H1 (cell line): ENCODE data around the gene SOX2. TPM values are rescaled to one million over a fixed set of nuclear protein-coding genes. Genes with fewer than 3 reads are reported as not detected.

Source experiments
- CTCF ChIA-PET: fragments of 300-600 bp; sonication (Branson Sonifier 250); formaldehyde crosslinking; loops from one replicate; lab custom pipeline; 2021; ENCODE audit not compliant: partially characterized antibody; lab: Charles Lee
- POLR2A ChIA-PET: fragments of 300-600 bp; sonication (Branson Sonifier 250); formaldehyde crosslinking; loops from one replicate; lab custom pipeline; 2021; ENCODE audit warnings: inconsistent platforms; ENCODE audit not compliant: partially characterized antibody; lab: Charles Lee
- DNase-seq, 2 experiments: peaks; one replicate each; pipeline versions ENCODE4 v3.0.0 to v3.0.0-alpha.2; 2010 to 2022; ENCODE audit warnings: low spot score in 2 of 2, low read depth in 1 of 2, mixed read lengths in 1 of 2
- FAIRE-seq: peaks from 2 replicates; lab custom pipeline; 2011; peaks lifted over from hg19 to GRCh38; lab: Jason Lieb, UNC
- H2AFZ ChIP-seq: 2 replicates; pipeline ENCODE4 v1.8.1; 2012; ENCODE audit warnings: low read length, inconsistent platforms
- H2AK5ac ChIP-seq: 2 replicates; pipeline ENCODE4 v1.6.1; 2013; ENCODE audit warnings: low read depth, low read length
- H2BK120ac ChIP-seq: replicated peaks from 2 replicates; pipeline ENCODE3; 2013; ENCODE audit warnings: low read depth, low read length, inconsistent platforms
- H2BK12ac ChIP-seq: 2 replicates; pipeline ENCODE4 v1.6.1; 2013; ENCODE audit warnings: low read depth, low read length
- H2BK15ac ChIP-seq: 2 replicates; pipeline ENCODE4 v1.6.1; 2013; ENCODE audit warnings: low read length
- H2BK20ac ChIP-seq: 2 replicates; pipeline ENCODE4 v1.6.1; 2013; ENCODE audit warnings: low read length
- H2BK5ac ChIP-seq: 2 replicates; pipeline ENCODE4 v1.6.1; 2013; ENCODE audit warnings: low read depth, low read length
- H3K14ac ChIP-seq: 2 replicates; pipeline ENCODE4 v1.6.1; 2013; ENCODE audit warnings: inconsistent platforms; ENCODE audit not compliant: insufficient read length
- H3K18ac ChIP-seq: 2 replicates; pipeline ENCODE4 v1.6.1; 2013; ENCODE audit warnings: low read length; ENCODE audit errors: extremely low read depth
- H3K23ac ChIP-seq: 2 replicates; pipeline ENCODE4 v1.6.1; 2013; ENCODE audit warnings: inconsistent platforms; ENCODE audit not compliant: insufficient read length
- H3K23me2 ChIP-seq: 2 replicates; pipeline ENCODE4 v1.6.1; 2013; ENCODE audit warnings: low read depth, low read length
- H3K27ac ChIP-seq: 2 replicates; pipeline ENCODE4 v1.6.1; 2011; ENCODE audit warnings: low read depth, low read length, inconsistent platforms
- H3K27me3 ChIP-seq, 4 experiments: replicated peaks in 1 of 4; 1 replicate in 1 of 4; 2 replicates in 3 of 4; pipeline versions ENCODE4 v1.6.1 to v1.8.1; 2011 to 2013; ENCODE audit warnings: low read length in 3 of 4, mild to moderate bottlenecking in 3 of 4, inconsistent platforms in 2 of 4, mixed read lengths in 2 of 4, moderate library complexity in 1 of 4; ENCODE audit not compliant: control insufficient read depth in 3 of 4, insufficient read depth in 3 of 4; ENCODE audit errors: extremely low read depth in 1 of 4
- H3K36me3 ChIP-seq, 4 experiments: 2 replicates each; pipeline versions ENCODE4 v1.6.1 to v1.8.1; 2011 to 2013; ENCODE audit warnings: mild to moderate bottlenecking in 4 of 4, low read length in 3 of 4, moderate library complexity in 2 of 4, control low read depth in 1 of 4, inconsistent platforms in 1 of 4; ENCODE audit not compliant: insufficient read depth in 4 of 4, control insufficient read depth in 2 of 4
- H3K4ac ChIP-seq: replicated peaks from 2 replicates; pipeline ENCODE3; 2013; ENCODE audit warnings: low read length, low read depth, mixed read lengths, inconsistent platforms; ENCODE audit not compliant: insufficient read length
- H3K4me1 ChIP-seq, 4 experiments: replicated peaks in 1 of 4; 1 replicate in 1 of 4; 2 replicates in 3 of 4; pipeline versions ENCODE4 v1.6.1 to v1.8.1; 2011 to 2013; ENCODE audit warnings: low read length in 3 of 4, inconsistent platforms in 2 of 4, mixed read lengths in 1 of 4; ENCODE audit not compliant: insufficient read depth in 4 of 4, control insufficient read depth in 3 of 4
- H3K4me2 ChIP-seq, 2 experiments: 2 replicates each; pipeline versions ENCODE4 v1.6.1 to v1.8.1; 2011 to 2013; ENCODE audit warnings: low read depth in 2 of 2, low read length in 2 of 2, control low read depth in 1 of 2, inconsistent platforms in 1 of 2, mild to moderate bottlenecking in 1 of 2; ENCODE audit not compliant: insufficient read depth in 1 of 2
- H3K4me3 ChIP-seq, 4 experiments: fragments of 200-600, 300-600 bp in 1 of 4; sonication (generic), shearing (Covaris generic), sonication (Bioruptor Twin) in 1 of 4; 2 replicates each; pipeline versions ENCODE4 v1.5.1 to v1.8.1; 2011 to 2016; ENCODE audit warnings: low read length in 4 of 4, low read depth in 3 of 4, control low read depth in 2 of 4, inconsistent platforms in 2 of 4, mild to moderate bottlenecking in 2 of 4, mixed read lengths in 1 of 4, moderate library complexity in 1 of 4; ENCODE audit not compliant: insufficient read depth in 2 of 4; ENCODE audit errors: extremely low read depth in 1 of 4
- H3K56ac ChIP-seq: replicated peaks from 2 replicates; pipeline ENCODE3; 2013; ENCODE audit warnings: low read depth, mild to moderate bottlenecking, mixed read lengths, low read length, inconsistent platforms; ENCODE audit not compliant: insufficient read length
- H3K79me1 ChIP-seq: 2 replicates; pipeline ENCODE4 v1.6.1; 2013; ENCODE audit warnings: low read depth, low read length, control low read depth
- H3K79me2 ChIP-seq, 2 experiments: 2 replicates each; pipeline versions ENCODE4 v1.6.1 to v1.8.1; 2012 to 2013; ENCODE audit warnings: low read length in 2 of 2, mild to moderate bottlenecking in 2 of 2, inconsistent platforms in 1 of 2; ENCODE audit not compliant: insufficient read depth in 2 of 2, control insufficient read depth in 1 of 2
- H3K9ac ChIP-seq, 4 experiments: replicated peaks in 1 of 4; 1 replicate in 1 of 4; 2 replicates in 3 of 4; pipeline versions ENCODE4 v1.6.1 to v1.8.1; 2011 to 2013; ENCODE audit warnings: low read depth in 3 of 4, low read length in 3 of 4, control low read depth in 2 of 4, mild to moderate bottlenecking in 2 of 4, moderate library complexity in 2 of 4, inconsistent platforms in 1 of 4; ENCODE audit errors: extremely low read depth in 1 of 4
- H3K9me3 ChIP-seq, 2 experiments: 2 replicates each; pipeline versions ENCODE4 v1.6.1 to v1.8.1; 2012 to 2013; ENCODE audit warnings: mild to moderate bottlenecking in 2 of 2, moderate library complexity in 2 of 2, control low read depth in 1 of 2, inconsistent platforms in 1 of 2, low read depth in 1 of 2, low read length in 1 of 2, mixed read lengths in 1 of 2; ENCODE audit not compliant: insufficient read depth in 2 of 2
- H4K20me1 ChIP-seq, 2 experiments: replicated peaks in 1 of 2; 2 replicates each; pipeline versions ENCODE3 to v1.8.1; 2011 to 2013; ENCODE audit warnings: inconsistent platforms in 2 of 2, low read length in 2 of 2, mild to moderate bottlenecking in 1 of 2; ENCODE audit not compliant: insufficient read depth in 2 of 2, control insufficient read depth in 1 of 2
- H4K5ac ChIP-seq: 2 replicates; pipeline ENCODE4 v1.6.1; 2013; ENCODE audit warnings: low read length, low read depth, mixed read lengths, inconsistent platforms; ENCODE audit not compliant: insufficient read length
- H4K8ac ChIP-seq: 2 replicates; pipeline ENCODE4 v1.8.0; 2013; ENCODE audit warnings: mild to moderate bottlenecking, moderate library complexity, low read length, inconsistent platforms; ENCODE audit not compliant: insufficient read depth; ENCODE audit errors: extremely low read depth
- H4K91ac ChIP-seq: replicated peaks from 2 replicates; pipeline ENCODE3; 2013; ENCODE audit warnings: low read length, mixed read lengths, inconsistent platforms; ENCODE audit not compliant: insufficient read length
- ASH2L ChIP-seq: fragments of 200-600, 300-600 bp; sonication (generic); IDR thresholded peaks from one replicate; pipeline ENCODE4 v1.7.1; 2017; ENCODE audit warnings: low read length
- EZH2 ChIP-seq: fragments of 200-600 bp; sonication (generic); IDR thresholded peaks from 2 replicates; pipeline ENCODE4 v1.7.1; 2012; ENCODE audit warnings: low read depth, mild to moderate bottlenecking, moderate library complexity, low read length, inconsistent platforms; ENCODE audit not compliant: severe bottlenecking
- SUZ12 ChIP-seq: fragments of 200-600 bp; sonication (generic); IDR thresholded peaks from 2 replicates; pipeline ENCODE4 v1.6.1; 2012; ENCODE audit warnings: mild to moderate bottlenecking, inconsistent platforms, low read length, moderate library complexity, mixed read lengths
- whole genome bisulfite sequencing, 2 experiments: shearing (Covaris generic) in 1 of 2; methylation state at CpG; one replicate each; pipeline versions ENCODE4 v1.1.6 to v1.1.7; 2013 to 2015; ENCODE audit warnings: low lambda C conversion rate in 2 of 2, mixed read lengths in 2 of 2, inconsistent platforms in 1 of 2, low coverage in 1 of 2, missing lambda C conversion rate in 1 of 2; ENCODE audit not compliant: insufficient replicate concordance in 2 of 2, insufficient coverage in 1 of 2, insufficient read length in 1 of 2; ENCODE audit errors: extremely low coverage in 1 of 2, missing lambda C conversion rate in 1 of 2; 5-methylcytosine and 5-hydroxymethylcytosine counted together
- polyA plus RNA-seq, 7 experiments: library from polyadenylated mRNA; depleted of rRNA in 3 of 7; stranded (reverse) in 5 of 7; unstranded in 2 of 7; fragments of >200 nt in 5 of 7; fragments of 200-250 nt in 2 of 7; gene quantifications; 1 replicate in 5 of 7; 2 replicates in 1 of 7; 4 replicates in 1 of 7; pipeline versions ENCODE4 v1.2.1 to v1.2.3, GENCODE V29; 2011 to 2013; ENCODE audit warnings: missing spikeins in 2 of 7, mixed read lengths in 2 of 7
- total RNA-seq: library from RNA; stranded (reverse); fragmentation: NEBNext Ultra II Directional; extraction: Animal tissue kit (Norgen Biotek cat#: 25700); gene quantifications from 2 replicates; pipeline ENCODE4 v1.2.1, GENCODE V29; 2021

The SOX2 gene
- total and polyA plus RNA-seq, 2 of the 8 experiments (the other 6 are each of a cell fraction or from before 2014, with no cell fraction given): 149 to 247 TPM

DNA sequence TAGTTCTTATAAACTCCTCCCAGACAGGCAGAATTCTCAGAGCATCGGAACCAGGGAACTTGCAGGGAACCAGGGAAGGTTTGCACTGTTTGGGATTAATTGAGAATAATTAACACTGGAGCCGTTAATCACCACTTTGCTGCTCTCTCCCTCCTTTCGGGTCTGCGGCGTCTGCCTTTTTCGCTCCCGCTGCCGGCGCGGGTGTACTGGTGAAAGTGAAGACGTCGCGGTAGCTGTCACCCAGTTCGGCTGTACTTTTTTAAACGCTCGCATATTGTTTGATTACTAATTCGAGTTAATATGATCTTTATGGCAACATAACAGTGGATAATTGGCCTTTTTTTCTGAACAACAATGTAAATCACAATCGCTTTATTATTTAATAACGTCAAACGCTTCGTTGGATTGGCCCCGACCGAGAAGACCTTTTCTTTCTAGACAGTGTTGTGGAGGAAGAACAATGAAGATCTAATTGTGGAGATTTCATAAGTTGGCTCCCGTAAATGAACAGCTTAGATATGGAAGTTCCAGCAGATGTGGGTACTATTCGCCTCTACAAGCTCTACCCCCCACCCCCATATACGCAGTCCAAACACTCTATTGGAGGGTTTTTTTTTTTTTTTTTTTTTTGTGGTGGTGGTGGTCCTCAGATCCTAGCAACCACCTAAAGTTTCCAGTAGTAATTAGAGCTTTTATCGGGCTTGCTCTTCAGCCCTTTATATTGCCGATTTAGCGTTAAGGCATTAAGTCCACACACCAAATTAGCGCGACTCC lies 12.7 kb downstream of the SOX2 start:
- Histone ChIP-seq H4K91ac (peak overlapping the region; percentile 62), H2BK15ac (no peak overlapping the region), H4K8ac (no peak overlapping the region), H3K56ac (no peak overlapping the region), H3K4ac (no peak overlapping the region), H3K27ac (no peak overlapping the region), H3K36me3 (peaks cover 0 to 17% (median 0%) of the 10 kb centered on the region in 4 experiments; a peak in 1 of 8 replicates), H3K27me3 (peaks cover 6 to 31% (median 18%) of the 10 kb centered on the region in 4 experiments), H2BK120ac (no peak overlapping the region), H3K23ac (no peak overlapping the region), H3K4me1 (peaks cover 18 to 46% (median 37%) of the 10 kb centered on the region in 4 experiments), H3K14ac (no peak overlapping the region), H3K9ac (no peak overlapping the region), H4K20me1 (no peaks in the 10 kb centered on the region), H2BK5ac (no peak overlapping the region), H3K23me2 (peaks cover 22% of the 10 kb centered on the region), H3K4me3 (peak overlapping the region; percentile 27 to 73 (median 34); a peak in 5 of 8 replicates), H2BK12ac (no peak overlapping the region), H3K4me2 (peak overlapping the region; percentile 94 to 100), H3K18ac (no peak overlapping the region; the same call in 1 of the 2 replicates), H2AK5ac (peak overlapping the region; percentile 79), H3K79me1 (no peaks in the 10 kb centered on the region; the same call in 1 of the 2 replicates), H3K9me3 (no peaks in the 10 kb centered on the region), H3K79me2 (peaks cover 0 to 28% of the 10 kb centered on the region in 2 experiments; a peak in 3 of 4 replicates), H2BK20ac (peak overlapping the region; percentile 77; the same call in 1 of the 2 replicates), H2AFZ (no peak overlapping the region), H4K5ac (peak overlapping the region; percentile 18)
- POLR2A ChIA-PET: interaction anchor here (0.9 to 2.1 kb wide), 4 partner anchors 9 to 165 kb away, joined by 3 to 14 read pairs (median 5); partner anchors contain the start of gene SOX2
- FAIRE-seq (peak; percentile 73), DNase-seq (peak in 1 of 2 experiments; percentile 46)
- TF ChIP-seq ASH2L (no peak), SUZ12 (peak; percentile 31; the same call in 1 of the 2 replicates), EZH2 (peak; percentile 7)
- CTCF ChIA-PET: interaction anchor here (0.7 to 1.2 kb wide), 3 partner anchors 22 to 920 kb away, joined by 3 to 4 read pairs (median 4); no protein-coding TSS in a partner anchor
- 11% methylated on average over 31 of the region's 31 CpGs; no CpG with 5 or more reads in 1 of the 2 experiments for WGBS, 2 experiments
